Neuronal stem cell (in vitro differentiated cells): ENCODE measurements around the gene GPRC5B.

Experiments used
- DNase-seq: peaks from one replicate; pipeline ENCODE4 v3.0.0-alpha.2; 2013; ENCODE audit warnings: low spot score
- H2AFZ ChIP-seq: one replicate; pipeline ENCODE4 v1.6.1; 2013; ENCODE audit warnings: mild to moderate bottlenecking, low read length, inconsistent platforms
- H2AK5ac ChIP-seq: 2 replicates; pipeline ENCODE4 v1.6.1; 2013; ENCODE audit warnings: low read depth, mild to moderate bottlenecking, inconsistent platforms, low read length, moderate library complexity, mixed read lengths
- H2BK120ac ChIP-seq: 2 replicates; pipeline ENCODE4 v1.6.1; 2013; ENCODE audit warnings: low read depth, mild to moderate bottlenecking, inconsistent platforms, low read length, moderate library complexity, mixed read lengths
- H2BK12ac ChIP-seq: one replicate; pipeline ENCODE4 v1.6.1; 2013; ENCODE audit warnings: low read length, inconsistent platforms
- H2BK15ac ChIP-seq: 2 replicates; pipeline ENCODE4 v1.6.1; 2013; ENCODE audit warnings: mild to moderate bottlenecking, low read length, inconsistent platforms, mixed read lengths
- H2BK5ac ChIP-seq: one replicate; pipeline ENCODE4 v1.6.1; 2013; ENCODE audit warnings: inconsistent platforms, mild to moderate bottlenecking, low read length, moderate library complexity
- H3K14ac ChIP-seq: one replicate; pipeline ENCODE4 v1.6.1; 2013; ENCODE audit warnings: low read length, inconsistent platforms
- H3K18ac ChIP-seq: 2 replicates; pipeline ENCODE4 v1.6.1; 2013; ENCODE audit warnings: low read length, inconsistent platforms
- H3K23ac ChIP-seq: 2 replicates; pipeline ENCODE4 v1.6.1; 2013; ENCODE audit warnings: low read depth, mild to moderate bottlenecking, mixed read lengths, low read length, inconsistent platforms; ENCODE audit not compliant: poor library complexity
- H3K27ac ChIP-seq: replicated peaks from 3 replicates; pipeline ENCODE4 v1.5.1; 2013; ENCODE audit warnings: low read length, inconsistent platforms
- H3K27me3 ChIP-seq, 3 experiments: 2 replicates each; pipeline ENCODE4 v1.6.1; 2013; ENCODE audit warnings: low read length in 3 of 3, mild to moderate bottlenecking in 2 of 3, inconsistent platforms in 1 of 3, low read depth in 1 of 3, mixed read lengths in 1 of 3, moderate library complexity in 1 of 3; ENCODE audit not compliant: control insufficient read depth in 3 of 3, insufficient read depth in 3 of 3
- H3K36me3 ChIP-seq, 2 donors: replicated peaks in 1 of 2; 2 replicates each; pipeline ENCODE4 v1.6.1; 2013; ENCODE audit warnings: low read length in 2 of 2; ENCODE audit not compliant: control insufficient read depth in 2 of 2, insufficient read depth in 2 of 2
- H3K4ac ChIP-seq: 2 replicates; pipeline ENCODE4 v1.6.1; 2013; ENCODE audit warnings: inconsistent platforms, mild to moderate bottlenecking, low read length, moderate library complexity
- H3K4me1 ChIP-seq, 2 donors: 1 replicate in 1 of 2; 2 replicates in 1 of 2; pipeline ENCODE4 v1.6.1; 2013; ENCODE audit warnings: low read length in 2 of 2, low read depth in 1 of 2; ENCODE audit not compliant: control insufficient read depth in 2 of 2, insufficient read depth in 1 of 2
- H3K4me2 ChIP-seq: one replicate; pipeline ENCODE4 v1.6.1; 2013; ENCODE audit warnings: mild to moderate bottlenecking, low read length, inconsistent platforms; ENCODE audit not compliant: insufficient read depth, poor library complexity, severe bottlenecking
- H3K4me3 ChIP-seq, 2 donors: 2 replicates each; pipeline ENCODE4 v1.5.1; 2013; ENCODE audit warnings: low read length in 2 of 2, mild to moderate bottlenecking in 2 of 2, inconsistent platforms in 1 of 2, moderate library complexity in 1 of 2
- H3K79me1 ChIP-seq: one replicate; pipeline ENCODE4 v1.6.1; 2013; ENCODE audit warnings: low read depth, mild to moderate bottlenecking, inconsistent platforms, low read length, moderate library complexity
- H3K9ac ChIP-seq: one replicate; pipeline ENCODE4 v1.6.1; 2013; ENCODE audit warnings: mild to moderate bottlenecking, low read depth, low read length, inconsistent platforms; ENCODE audit not compliant: poor library complexity
- H3K9me3 ChIP-seq, 2 donors: replicated peaks in 1 of 2; 2 replicates each; pipeline versions ENCODE3 to v1.6.1; 2013; ENCODE audit warnings: low read length in 2 of 2, mild to moderate bottlenecking in 2 of 2, inconsistent platforms in 1 of 2, low read depth in 1 of 2, mixed read lengths in 1 of 2, moderate library complexity in 1 of 2; ENCODE audit not compliant: control insufficient read depth in 2 of 2, insufficient read depth in 1 of 2
- H4K8ac ChIP-seq: one replicate; pipeline ENCODE4 v1.6.1; 2013; ENCODE audit warnings: low read depth, mild to moderate bottlenecking, inconsistent platforms, low read length, moderate library complexity
- H4K91ac ChIP-seq: one replicate; pipeline ENCODE4 v1.6.1; 2013; ENCODE audit warnings: low read length, low read depth, mild to moderate bottlenecking, inconsistent platforms; ENCODE audit not compliant: poor library complexity
- WGBS, 2 donors: extraction: QIAGEN DNeasy Blood & Tissue Kit; methylation state at CpG; one replicate each; pipeline ENCODE4 v1.1.7; 2013; ENCODE audit warnings: missing lambda C conversion rate in 2 of 2, mixed read lengths in 1 of 2; ENCODE audit not compliant: insufficient read length in 2 of 2, insufficient replicate concordance in 1 of 2; ENCODE audit errors: extremely low coverage in 2 of 2; 5-methylcytosine and 5-hydroxymethylcytosine counted together

The GPRC5B gene

GRCh38 chr16:19835196-19835595 lies 49.5 kb downstream of the GPRC5B start:
- no CpG with 5 or more reads among the region's 3 CpGs for WGBS, 2 donors
- no peak overlapping the region for H2BK15ac ChIP-seq
- no peak overlapping the region for H3K4me3 ChIP-seq
- no peak overlapping the region for H3K4me2 ChIP-seq
- no peak overlapping the region for H2BK12ac ChIP-seq
- H4K91ac ChIP-seq: no peak overlapping the region
- H3K27me3 ChIP-seq: no peaks in the 10 kb centered on the region
- H2AK5ac ChIP-seq: no peak overlapping the region
- no peak overlapping the region for H3K23ac ChIP-seq
- no peak overlapping the region for H3K9ac ChIP-seq
- peaks cover 0 to 26% of the 10 kb centered on the region in 2 donors for H3K36me3 ChIP-seq
- DNase-seq: no peak
- no peak overlapping the region for H3K14ac ChIP-seq
- no peak overlapping the region for H2BK120ac ChIP-seq
- H3K18ac ChIP-seq: no peak overlapping the region
- H3K27ac ChIP-seq: no peak overlapping the region
- H3K4ac ChIP-seq: no peak overlapping the region
- no peak overlapping the region for H4K8ac ChIP-seq
- H2AFZ ChIP-seq: no peak overlapping the region
- no peaks in the 10 kb centered on the region for H3K9me3 ChIP-seq
- no peaks in the 10 kb centered on the region for H3K79me1 ChIP-seq
- no peak overlapping the region for H2BK5ac ChIP-seq
- H3K4me1 ChIP-seq: peaks cover 4 to 11% of the 10 kb centered on the region in 2 donors

GRCh38 chr16:19833581-19833980 lies 51.1 kb downstream of the GPRC5B start:
- H3K27me3 ChIP-seq: no peaks in the 10 kb centered on the region
- H3K36me3 ChIP-seq: peaks cover 0 to 34% of the 10 kb centered on the region in 2 donors
- no peaks in the 10 kb centered on the region for H3K79me1 ChIP-seq
- H2BK5ac ChIP-seq: no peak overlapping the region
- no peaks in the 10 kb centered on the region for H3K9me3 ChIP-seq
- no peak overlapping the region for H3K18ac ChIP-seq
- no peak for DNase-seq
- H4K8ac ChIP-seq: no peak overlapping the region
- no peak overlapping the region for H3K4ac ChIP-seq
- H3K23ac ChIP-seq: no peak overlapping the region
- H3K14ac ChIP-seq: no peak overlapping the region
- H3K9ac ChIP-seq: no peak overlapping the region
- WGBS, 2 donors: no CpG with 5 or more reads among the region's 5 CpGs
- H3K27ac ChIP-seq: no peak overlapping the region
- H2AK5ac ChIP-seq: no peak overlapping the region
- H2AFZ ChIP-seq: no peak overlapping the region
- H2BK15ac ChIP-seq: no peak overlapping the region
- no peak overlapping the region for H2BK12ac ChIP-seq
- H3K4me2 ChIP-seq: no peak overlapping the region
- H4K91ac ChIP-seq: no peak overlapping the region
- H2BK120ac ChIP-seq: no peak overlapping the region
- peaks cover 4 to 11% of the 10 kb centered on the region in 2 donors for H3K4me1 ChIP-seq
- no peak overlapping the region for H3K4me3 ChIP-seq

- Histone ChIP-seq H4K91ac (no peak overlapping the region), H3K36me3 (peaks cover 0 to 34% of the 10 kb centered on the region in 2 donors), H3K14ac (no peak overlapping the region), H2BK120ac (no peak overlapping the region), H3K9me3 (no peaks in the 10 kb centered on the region), H3K79me1 (no peaks in the 10 kb centered on the region), H3K9ac (no peak overlapping the region), H3K18ac (no peak overlapping the region), H2BK12ac (no peak overlapping the region), H2BK15ac (no peak overlapping the region), H2AFZ (no peak overlapping the region), H4K8ac (no peak overlapping the region), H3K4me1 (peaks cover 4 to 8% of the 10 kb centered on the region in 2 donors), H3K4ac (no peak overlapping the region), H3K23ac (no peak overlapping the region), H3K27me3 (no peaks in the 10 kb centered on the region), H3K4me3 (no peak overlapping the region), H3K4me2 (no peak overlapping the region), H3K27ac (no peak overlapping the region), H2BK5ac (no peak overlapping the region), H2AK5ac (no peak overlapping the region)
- DNase-seq: no peak
- WGBS, 2 donors: no CpG with 5 or more reads among the region's 3 CpGs
Measured at GRCh38 chr16:19833176-19833575, 51.5 kb downstream of the GPRC5B start.

- Histone ChIP-seq H3K14ac (no peak overlapping the region), H3K79me1 (no peaks in the 10 kb centered on the region), H3K9ac (no peak overlapping the region), H3K23ac (no peak overlapping the region), H2AK5ac (no peak overlapping the region), H2BK12ac (no peak overlapping the region), H2AFZ (no peak overlapping the region), H3K4me3 (no peak overlapping the region), H3K36me3 (peaks cover 0 to 38% of the 10 kb centered on the region in 2 donors), H3K27me3 (no peaks in the 10 kb centered on the region), H3K9me3 (no peaks in the 10 kb centered on the region), H3K4ac (no peak overlapping the region), H3K4me1 (no peaks in the 10 kb centered on the region), H3K4me2 (no peak overlapping the region), H3K18ac (no peak overlapping the region), H4K8ac (no peak overlapping the region), H2BK5ac (no peak overlapping the region), H2BK15ac (no peak overlapping the region), H2BK120ac (no peak overlapping the region), H3K27ac (no peak overlapping the region), H4K91ac (no peak overlapping the region)
- no peak for DNase-seq
- no CpG with 5 or more reads among the region's 6 CpGs for WGBS, 2 donors
Measured at GRCh38 chr16:19831678-19832077, 53.0 kb downstream of the GPRC5B start.
